PC-9 (cell line): Measurements from ENCODE around the gene TNPO2. TPM values are rescaled to one million over a fixed set of nuclear protein-coding genes. Genes with fewer than 3 reads are reported as not detected.
"Not testable (repeated sequence)": the region's sequence is repeated elsewhere in the genome, so short reads cannot be mapped to it uniquely, and the experiment has no call there.

Experiments
- BruUV-seq: library from RNA; stranded (reverse); fragments of 400-500 nt; replicated peaks from 2 replicates; lab custom pipeline; 2021; lab: Mats Ljungman, UMichigan
- CTCF ChIA-PET: fragments of 300-600 bp; sonication (Branson Sonifier 250); formaldehyde crosslinking; loops from one replicate; lab custom pipeline; 2022; ENCODE audit warnings: antibody characterized with exemption; lab: Charles Lee
- POLR2A ChIA-PET: fragments of 300-600 bp; sonication (Branson Sonifier 250); formaldehyde crosslinking; loops from one replicate; lab custom pipeline; 2022; ENCODE audit warnings: antibody characterized with exemption; ENCODE audit not compliant: unreplicated experiment; lab: Charles Lee
- DNase-seq, 2 experiments: peaks; one replicate each; pipeline versions ENCODE4 v3.0.0 to v3.0.0-alpha.2; 2015 to 2022; ENCODE audit warnings: mixed read lengths in 1 of 2
- H2AFZ ChIP-seq: fragments of 200-600 bp; sonication (generic); 2 replicates; pipeline ENCODE4 v1.8.1; 2017; ENCODE audit warnings: antibody characterized with exemption
- H3F3A ChIP-seq: fragments of 200-600 bp; sonication (generic); 2 replicates; pipeline ENCODE4 v1.8.1; 2017; ENCODE audit warnings: antibody characterized with exemption, mild to moderate bottlenecking, low read depth; ENCODE audit not compliant: insufficient read depth
- H3K27ac ChIP-seq: fragments of 200-600 bp; sonication (generic); 2 replicates; pipeline ENCODE4 v1.6.1; 2016; ENCODE audit warnings: mixed run types
- H3K27me3 ChIP-seq: fragments of 200-600 bp; sonication (generic); 2 replicates; pipeline ENCODE4 v1.6.1; 2016; ENCODE audit warnings: low read depth, mixed run types; ENCODE audit not compliant: insufficient read depth
- H3K36me3 ChIP-seq: fragments of 200-600 bp; sonication (generic); 2 replicates; pipeline ENCODE4 v1.6.1; 2016; ENCODE audit warnings: low read depth, mixed run types
- H3K4me1 ChIP-seq: fragments of 200-600 bp; sonication (generic); replicated peaks from 2 replicates; pipeline ENCODE4 v1.6.1; 2016; ENCODE audit warnings: mixed run types; ENCODE audit not compliant: insufficient read depth
- H3K4me2 ChIP-seq: fragments of 200-600 bp; sonication (generic); 2 replicates; pipeline ENCODE4 v1.6.1; 2017; ENCODE audit warnings: mixed run types
- H3K4me3 ChIP-seq: fragments of 200-600 bp; sonication (generic); 2 replicates; pipeline ENCODE4 v1.6.1; 2016; ENCODE audit warnings: mixed run types
- H3K79me2 ChIP-seq: fragments of 200-600 bp; sonication (generic); 2 replicates; pipeline ENCODE4 v1.6.1; 2017; ENCODE audit warnings: low read depth, mixed run types
- H3K9me2 ChIP-seq: fragments of 200-600 bp; sonication (generic); 2 replicates; pipeline ENCODE4 v1.8.1; 2017; ENCODE audit warnings: mild to moderate bottlenecking; ENCODE audit not compliant: insufficient read depth
- H3K9me3 ChIP-seq: fragments of 200-600 bp; sonication (generic); 2 replicates; pipeline ENCODE4 v1.8.1; 2016; ENCODE audit warnings: low read depth; ENCODE audit not compliant: insufficient read depth
- H4K20me1 ChIP-seq: fragments of 200-600 bp; sonication (generic); 2 replicates; pipeline ENCODE4 v1.8.1; 2017; ENCODE audit not compliant: insufficient read depth
- EZH2 ChIP-seq: fragments of 200-600 bp; sonication (generic); IDR thresholded peaks from 2 replicates; pipeline ENCODE4 v1.8.0; 2017; ENCODE audit warnings: antibody characterized with exemption, low read depth
- intact Hi-C: fragments of 100-400 bp; cut with micrococcal nuclease; formaldehyde crosslinking; loops from one replicate; pipeline ENCODE4 v1.10.0; 2022; ENCODE audit not compliant: unreplicated experiment
- total RNA-seq: library from RNA; stranded (reverse); gene quantifications from 2 replicates; pipeline ENCODE4 v1.2.3, GENCODE V29; 2021
- TF ChIP-seq, protein P1 (sequence below): fragments of 200-600 bp; sonication (generic); conservative IDR thresholded peaks from 2 replicates; pipeline ENCODE4 v1.6.1; 2017; ENCODE audit warnings: mixed run types, antibody characterized with exemption, mild to moderate bottlenecking, moderate library complexity

The TNPO2 gene
- total RNA-seq, 1 experiment from 2014 or later = 77.5 TPM

DNA sequence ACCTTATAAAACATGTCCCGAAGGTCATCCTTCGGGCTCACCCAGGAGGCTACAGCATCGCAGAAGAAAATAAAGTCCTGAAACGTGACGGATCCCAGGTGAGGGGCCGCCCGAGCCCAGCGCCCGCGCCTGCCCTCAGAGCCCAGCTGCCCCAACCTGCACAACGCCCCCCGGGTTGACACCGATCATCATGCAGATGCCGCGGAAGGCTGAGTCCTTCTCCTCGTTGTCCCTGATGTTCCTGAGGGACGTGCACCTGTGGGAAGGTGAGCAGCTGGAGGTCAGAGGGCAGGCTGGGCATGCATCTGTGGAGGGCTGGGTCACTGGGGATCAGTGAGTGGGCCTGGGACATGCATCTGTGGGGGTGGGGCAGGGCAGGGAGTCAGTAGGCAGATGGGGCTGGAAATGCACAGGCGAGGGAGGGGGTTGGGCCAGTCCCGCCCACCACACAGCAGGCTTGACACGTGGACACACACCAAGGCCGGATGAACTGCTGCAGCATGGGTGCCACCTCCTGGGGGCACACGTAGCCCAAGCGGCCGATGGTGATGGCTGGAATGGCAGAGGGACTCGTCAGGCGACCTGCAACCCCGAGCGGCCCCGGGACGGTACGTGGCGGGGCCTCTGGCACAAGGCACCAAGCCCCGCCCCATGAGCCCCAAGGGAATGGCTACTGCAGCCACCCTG is 22.0 kb downstream of the TNPO2 start:
- TF ChIP-seq, protein P1, sequence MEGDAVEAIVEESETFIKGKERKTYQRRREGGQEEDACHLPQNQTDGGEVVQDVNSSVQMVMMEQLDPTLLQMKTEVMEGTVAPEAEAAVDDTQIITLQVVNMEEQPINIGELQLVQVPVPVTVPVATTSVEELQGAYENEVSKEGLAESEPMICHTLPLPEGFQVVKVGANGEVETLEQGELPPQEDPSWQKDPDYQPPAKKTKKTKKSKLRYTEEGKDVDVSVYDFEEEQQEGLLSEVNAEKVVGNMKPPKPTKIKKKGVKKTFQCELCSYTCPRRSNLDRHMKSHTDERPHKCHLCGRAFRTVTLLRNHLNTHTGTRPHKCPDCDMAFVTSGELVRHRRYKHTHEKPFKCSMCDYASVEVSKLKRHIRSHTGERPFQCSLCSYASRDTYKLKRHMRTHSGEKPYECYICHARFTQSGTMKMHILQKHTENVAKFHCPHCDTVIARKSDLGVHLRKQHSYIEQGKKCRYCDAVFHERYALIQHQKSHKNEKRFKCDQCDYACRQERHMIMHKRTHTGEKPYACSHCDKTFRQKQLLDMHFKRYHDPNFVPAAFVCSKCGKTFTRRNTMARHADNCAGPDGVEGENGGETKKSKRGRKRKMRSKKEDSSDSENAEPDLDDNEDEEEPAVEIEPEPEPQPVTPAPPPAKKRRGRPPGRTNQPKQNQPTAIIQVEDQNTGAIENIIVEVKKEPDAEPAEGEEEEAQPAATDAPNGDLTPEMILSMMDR = no peak
- no peak for TF ChIP-seq EZH2
- Histone ChIP-seq H3K4me2 (no peak overlapping the region), H3K4me3 (no peak overlapping the region), H3F3A (peaks cover 47% of the 10 kb centered on the region), H3K79me2 (no peaks in the 10 kb centered on the region), H2AFZ (no peak overlapping the region), H3K27ac (no peak overlapping the region), H3K9me3 (no peaks in the 10 kb centered on the region), H3K9me2 (no peaks in the 10 kb centered on the region), H3K36me3 (peaks cover 34% of the 10 kb centered on the region), H3K27me3 (no peaks in the 10 kb centered on the region), H3K4me1 (no peaks in the 10 kb centered on the region), H4K20me1 (peaks cover 18% of the 10 kb centered on the region; the same call in 1 of the 2 replicates)
- intact Hi-C loops = no loop called here
- ChIA-PET POLR2A (no interaction called here), CTCF (no interaction called here)
- no TSS peak for BruUV-seq
- no peak for DNase-seq

GRCh38 chr19:12698138-12698537 is 25.6 kb downstream of the TNPO2 start:
- H3K9me2 ChIP-seq = no peaks in the 10 kb centered on the region
- no peak overlapping the region for H3K27ac ChIP-seq
- POLR2A ChIA-PET = no interaction called here
- H3K9me3 ChIP-seq = no peaks in the 10 kb centered on the region
- TF ChIP-seq EZH2 = no peak
- TF ChIP-seq, protein P1 = no peak
- BruUV-seq = no TSS peak
- H4K20me1 ChIP-seq = 0 out of 2 replicates have a peak, but pooled peaks cover 6% of the 10 kb centered on the region
- peaks cover 8% of the 10 kb centered on the region; the same call in 1 of the 2 replicates for H3K4me1 ChIP-seq
- no peak overlapping the region for H2AFZ ChIP-seq
- intact Hi-C loops = no loop called here
- H3K4me2 ChIP-seq = no peak overlapping the region
- H3K36me3 ChIP-seq = peaks cover 15% of the 10 kb centered on the region; the same call in 1 of the 2 replicates
- CTCF ChIA-PET = no interaction called here
- H3F3A ChIP-seq = peaks cover 46% of the 10 kb centered on the region
- H3K79me2 ChIP-seq = peaks cover 26% of the 10 kb centered on the region
- no peak for DNase-seq
- no peaks in the 10 kb centered on the region for H3K27me3 ChIP-seq
- no peak overlapping the region for H3K4me3 ChIP-seq

- BruUV-seq, H2AFZ ChIP-seq, H3K4me1 ChIP-seq, CTCF ChIA-PET, H3K9me3 ChIP-seq, DNase-seq, H4K20me1 ChIP-seq, intact Hi-C loops, H3K27me3 ChIP-seq, POLR2A ChIA-PET, H3K9me2 ChIP-seq, H3K27ac ChIP-seq: not testable (repeated sequence)
- Histone ChIP-seq H3K79me2 (peaks cover 26% of the 10 kb centered on the region), H3F3A (peaks cover 46% of the 10 kb centered on the region), H3K4me2 (peak overlapping the region; percentile 95), H3K36me3 (peaks cover 15% of the 10 kb centered on the region; the same call in 1 of the 2 replicates), H3K4me3 (peak overlapping the region; percentile 72; the same call in 1 of the 2 replicates)
These were observed 26.3 kb downstream of the TNPO2 start for GRCh38 chr19:12697425-12697824.
